Stomach smooth muscle (tissue), 2 donors: Measurements from ENCODE around the gene LRIF1.

Experiments used
- H3K27ac ChIP-seq: one replicate; pipeline ENCODE4 v1.7.0; 2013; ENCODE audit warnings: mild to moderate bottlenecking, low read length, inconsistent platforms
- H3K27me3 ChIP-seq, 2 donors: one replicate each; pipeline ENCODE4 v1.7.0; 2013; ENCODE audit warnings: low read length in 2 of 2; ENCODE audit not compliant: insufficient read depth in 2 of 2, control insufficient read depth in 1 of 2
- H3K36me3 ChIP-seq, 2 donors: one replicate each; pipeline ENCODE4 v1.7.0; 2013; ENCODE audit warnings: low read length in 2 of 2; ENCODE audit not compliant: control insufficient read depth in 2 of 2, insufficient read depth in 2 of 2
- H3K4me1 ChIP-seq: one replicate; pipeline ENCODE4 v1.7.0; 2013; ENCODE audit warnings: low read length; ENCODE audit not compliant: control insufficient read depth, insufficient read depth
- H3K4me3 ChIP-seq, 2 donors: one replicate each; pipeline ENCODE4 v1.7.0; 2013; ENCODE audit warnings: low read length in 2 of 2
- H3K9ac ChIP-seq, 2 donors: one replicate each; pipeline ENCODE4 v1.7.0; 2013; ENCODE audit warnings: low read length in 2 of 2, mild to moderate bottlenecking in 1 of 2
- H3K9me3 ChIP-seq, 2 donors: one replicate each; pipeline ENCODE4 v1.7.0; 2013; ENCODE audit warnings: low read length in 2 of 2; ENCODE audit not compliant: control insufficient read depth in 2 of 2
- donor health status: healthy.
- donor health status: Pancreatic carcinoma.

LRIF1 gene

DNA sequence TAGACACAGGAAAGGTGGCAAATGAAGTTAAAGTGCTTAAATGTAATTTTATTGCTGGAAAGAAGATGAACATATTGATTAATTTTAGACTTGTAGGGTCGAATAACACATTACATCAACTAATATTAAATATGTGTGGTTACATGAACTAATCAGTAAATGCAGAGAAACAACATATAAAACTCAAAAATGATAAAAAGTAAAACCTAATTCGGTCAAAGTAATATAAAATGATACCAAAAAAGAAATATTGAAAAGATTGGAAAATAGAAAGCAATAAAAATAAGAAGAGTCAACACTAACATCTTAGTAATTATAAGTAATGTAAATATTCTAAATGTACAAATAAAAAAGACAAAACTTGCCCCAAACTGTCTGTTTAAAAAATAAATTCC, 47.5 kb downstream of the LRIF1 start:
- Histone ChIP-seq H3K4me3 (no peak overlapping the region), H3K4me1 (no peaks in the 10 kb centered on the region), H3K9ac (no peak overlapping the region), H3K36me3 (no peaks in the 10 kb centered on the region), H3K27me3 (no peaks in the 10 kb centered on the region), H3K9me3 (peaks cover 0 to 4% of the 10 kb centered on the region in 2 donors), H3K27ac (no peak overlapping the region)

GRCh38 chr1:110915804-110916203, 47.9 kb downstream of the LRIF1 start:
- Histone ChIP-seq H3K36me3 (no peaks in the 10 kb centered on the region), H3K9ac (no peak overlapping the region), H3K9me3 (peaks cover 0 to 4% of the 10 kb centered on the region in 2 donors), H3K4me3 (no peak overlapping the region), H3K4me1 (no peaks in the 10 kb centered on the region), H3K27me3 (no peaks in the 10 kb centered on the region), H3K27ac (no peak overlapping the region)

- H3K9me3 ChIP-seq, result peaks cover 0 to 4% of the 10 kb centered on the region in 2 donors
- H3K36me3 ChIP-seq, result no peaks in the 10 kb centered on the region
- no peak overlapping the region for H3K4me3 ChIP-seq
- no peak overlapping the region for H3K9ac ChIP-seq
- no peaks in the 10 kb centered on the region for H3K4me1 ChIP-seq
- H3K27me3 ChIP-seq, result no peaks in the 10 kb centered on the region
- H3K27ac ChIP-seq, result no peak overlapping the region
Measured at GRCh38 chr1:110914676-110915075, 49.0 kb downstream of the LRIF1 start.

GRCh38 chr1:110912784-110913183, 50.9 kb downstream of the LRIF1 start:
- H3K27ac ChIP-seq, result no peak overlapping the region
- no peaks in the 10 kb centered on the region for H3K4me1 ChIP-seq
- H3K9ac ChIP-seq, result no peak overlapping the region
- H3K9me3 ChIP-seq, result peaks cover 0 to 4% of the 10 kb centered on the region in 2 donors
- H3K36me3 ChIP-seq, result no peaks in the 10 kb centered on the region
- H3K27me3 ChIP-seq, result no peaks in the 10 kb centered on the region
- H3K4me3 ChIP-seq, result no peak overlapping the region

- Histone ChIP-seq H3K9ac (no peak overlapping the region), H3K4me1 (no peaks in the 10 kb centered on the region), H3K27ac (no peak overlapping the region), H3K9me3 (no peaks in the 10 kb centered on the region), H3K4me3 (no peak overlapping the region), H3K36me3 (no peaks in the 10 kb centered on the region), H3K27me3 (no peaks in the 10 kb centered on the region)
Measured at GRCh38 chr1:110903853-110904500, 59.7 kb downstream of the LRIF1 start.

DNA sequence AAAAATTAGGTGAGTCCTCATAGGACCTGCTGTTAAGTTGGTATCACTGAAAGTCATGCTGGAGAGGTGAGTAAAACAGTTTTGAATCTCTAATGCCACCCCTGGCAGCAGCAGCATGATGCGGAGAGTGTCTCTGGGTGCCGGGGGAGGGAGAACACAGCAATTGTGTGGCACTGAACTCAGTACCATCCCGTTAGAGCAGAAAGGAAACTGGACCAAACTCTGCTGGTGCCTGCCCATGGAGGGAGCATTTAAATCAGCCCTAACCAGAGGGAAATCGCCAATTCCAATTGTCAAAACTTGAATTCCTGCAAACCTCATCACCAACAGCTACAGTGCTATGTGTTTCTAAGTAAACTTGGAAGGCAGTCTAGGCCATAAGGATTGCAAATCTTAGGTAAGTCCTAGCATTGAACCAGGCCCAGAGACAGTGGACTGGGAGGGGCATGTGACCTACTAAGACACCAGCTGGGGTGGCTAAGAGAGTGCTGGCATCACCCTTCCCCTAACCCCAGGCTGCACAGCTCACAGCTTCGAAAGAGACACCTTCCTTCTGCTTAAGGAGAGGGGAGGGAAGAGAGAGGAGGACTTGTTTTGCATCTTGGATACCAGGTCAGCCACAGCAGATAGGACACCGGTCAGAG, 60.8 kb downstream of the LRIF1 start:
- Histone ChIP-seq H3K27ac (no peak overlapping the region), H3K27me3 (no peaks in the 10 kb centered on the region), H3K36me3 (no peaks in the 10 kb centered on the region), H3K9me3 (no peaks in the 10 kb centered on the region), H3K4me3 (no peak overlapping the region), H3K9ac (no peak overlapping the region), H3K4me1 (no peaks in the 10 kb centered on the region)

GRCh38 chr1:110899458-110899843, 64.3 kb downstream of the LRIF1 start:
- Histone ChIP-seq H3K36me3 (no peaks in the 10 kb centered on the region), H3K27ac (no peak overlapping the region), H3K9me3 (no peaks in the 10 kb centered on the region), H3K9ac (no peak overlapping the region), H3K4me1 (no peaks in the 10 kb centered on the region), H3K27me3 (no peaks in the 10 kb centered on the region), H3K4me3 (no peak overlapping the region)

GRCh38 chr1:110898734-110899457, 64.8 kb downstream of the LRIF1 start:
- Histone ChIP-seq H3K9me3 (no peaks in the 10 kb centered on the region), H3K27ac (no peak overlapping the region), H3K27me3 (no peaks in the 10 kb centered on the region)

DNA sequence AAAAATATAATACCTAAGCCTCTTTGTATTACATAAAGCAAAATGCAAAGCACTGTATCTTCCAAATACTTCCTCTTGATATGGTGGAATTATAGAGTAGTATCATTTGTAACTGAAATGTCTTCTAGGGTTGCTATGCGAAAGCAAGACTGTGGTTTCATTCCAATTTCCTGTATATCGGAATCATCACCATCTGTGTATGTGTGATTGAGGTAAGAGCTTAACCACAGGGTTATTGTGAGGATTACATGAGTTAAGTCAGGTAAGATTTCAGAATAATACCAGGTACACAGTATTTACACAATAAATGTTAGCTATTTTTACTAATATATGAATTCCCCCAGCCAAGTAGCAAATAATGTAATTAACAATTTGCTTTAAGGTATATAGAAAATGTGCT, 66.0 kb downstream of the LRIF1 start:
- H3K27me3 ChIP-seq, result no peaks in the 10 kb centered on the region
- no peak overlapping the region for H3K27ac ChIP-seq
- peaks cover 0 to 2% of the 10 kb centered on the region in 2 donors for H3K9me3 ChIP-seq
- H3K4me3 ChIP-seq, result no peak overlapping the region
- H3K4me1 ChIP-seq, result no peaks in the 10 kb centered on the region
- H3K36me3 ChIP-seq, result no peaks in the 10 kb centered on the region
- H3K9ac ChIP-seq, result no peak overlapping the region

More at GRCh38 chr1:110898734-110899457, 64.8 kb downstream of the LRIF1 start:
- no peaks in the 10 kb centered on the region for H3K4me1 ChIP-seq
- H3K36me3 ChIP-seq, result no peaks in the 10 kb centered on the region
- H3K9ac ChIP-seq, result no peak overlapping the region
- H3K4me3 ChIP-seq, result no peak overlapping the region
